ENCODE results near the gene NTM.
A peak's percentile ranks its signal among the peaks of the same experiment; 100 is the strongest.

DNA sequence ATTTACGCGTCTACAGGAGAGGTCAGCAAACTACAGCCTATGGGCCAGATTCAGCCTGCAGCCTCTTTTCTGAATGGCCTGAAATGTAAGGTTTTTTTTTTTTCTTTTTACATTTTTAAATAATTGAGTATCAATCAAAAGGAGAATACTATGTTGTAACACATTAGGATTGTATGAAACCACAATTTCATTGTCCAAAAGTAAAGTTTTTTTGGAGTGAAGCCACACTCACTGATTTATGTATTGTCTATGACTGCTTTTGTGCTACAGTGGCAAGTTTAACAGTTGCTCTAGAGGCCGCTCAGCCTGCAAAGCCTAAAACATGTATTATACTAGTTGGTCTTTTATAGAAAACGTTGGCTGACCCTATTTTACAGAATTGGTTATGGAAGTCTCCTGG is 923.2 kb downstream of the NTM start:
- TF ChIP-seq, protein P1, sequence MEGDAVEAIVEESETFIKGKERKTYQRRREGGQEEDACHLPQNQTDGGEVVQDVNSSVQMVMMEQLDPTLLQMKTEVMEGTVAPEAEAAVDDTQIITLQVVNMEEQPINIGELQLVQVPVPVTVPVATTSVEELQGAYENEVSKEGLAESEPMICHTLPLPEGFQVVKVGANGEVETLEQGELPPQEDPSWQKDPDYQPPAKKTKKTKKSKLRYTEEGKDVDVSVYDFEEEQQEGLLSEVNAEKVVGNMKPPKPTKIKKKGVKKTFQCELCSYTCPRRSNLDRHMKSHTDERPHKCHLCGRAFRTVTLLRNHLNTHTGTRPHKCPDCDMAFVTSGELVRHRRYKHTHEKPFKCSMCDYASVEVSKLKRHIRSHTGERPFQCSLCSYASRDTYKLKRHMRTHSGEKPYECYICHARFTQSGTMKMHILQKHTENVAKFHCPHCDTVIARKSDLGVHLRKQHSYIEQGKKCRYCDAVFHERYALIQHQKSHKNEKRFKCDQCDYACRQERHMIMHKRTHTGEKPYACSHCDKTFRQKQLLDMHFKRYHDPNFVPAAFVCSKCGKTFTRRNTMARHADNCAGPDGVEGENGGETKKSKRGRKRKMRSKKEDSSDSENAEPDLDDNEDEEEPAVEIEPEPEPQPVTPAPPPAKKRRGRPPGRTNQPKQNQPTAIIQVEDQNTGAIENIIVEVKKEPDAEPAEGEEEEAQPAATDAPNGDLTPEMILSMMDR (IDR thresholded peaks at IDR 0.05; ENCODE audit: low read depth, low read length), result peak; percentile 9; the same call in 1 of the 2 replicates
- TF ChIP-seq EZH2phosphoT487 (IDR thresholded peaks at IDR 0.05; ENCODE audit: low read depth), result no peak

Data from OCI-LY3 (cell line).